A204.1 (cell line): ENCODE results near the gene BPIFB6.

Source experiments
- FAIRE-seq: peaks from 2 replicates; lab custom pipeline; 2012; peaks lifted over from hg19 to GRCh38; lab: Jason Lieb, UNC

The BPIFB6 gene

GRCh38 chr20:33016581-33017109 is 14.8 kb upstream of the BPIFB6 start:
- FAIRE-seq, result no peak

GRCh38 chr20:33017542-33017941 is 13.9 kb upstream of the BPIFB6 start:
- FAIRE-seq, result no peak

GRCh38 chr20:33018169-33018931 is 13.1 kb upstream of the BPIFB6 start:
- no peak for FAIRE-seq

- no peak for FAIRE-seq
These were observed 11.8 kb upstream of the BPIFB6 start for GRCh38 chr20:33019465-33020277.

GRCh38 chr20:33020278-33021161 is 10.9 kb upstream of the BPIFB6 start:
- FAIRE-seq, result no peak

GRCh38 chr20:33021879-33022278 is 9.6 kb upstream of the BPIFB6 start:
- FAIRE-seq, result no peak

GRCh38 chr20:33022289-33022688 is 9.2 kb upstream of the BPIFB6 start:
- FAIRE-seq, result no peak

GRCh38 chr20:33022694-33023438 is 8.6 kb upstream of the BPIFB6 start:
- FAIRE-seq, result no peak

GRCh38 chr20:33023439-33024242 is 7.8 kb upstream of the BPIFB6 start:
- no peak for FAIRE-seq

- no peak for FAIRE-seq
These were observed 7.2 kb upstream of the BPIFB6 start for GRCh38 chr20:33024243-33024560.

GRCh38 chr20:33024609-33025317 is 6.7 kb upstream of the BPIFB6 start:
- FAIRE-seq, result no peak

- no peak for FAIRE-seq
These were observed 6.1 kb upstream of the BPIFB6 start for GRCh38 chr20:33025318-33025876.

- no peak for FAIRE-seq
These were observed 5.2 kb upstream of the BPIFB6 start for GRCh38 chr20:33026072-33026778.

GRCh38 chr20:33026779-33027759 is 4.4 kb upstream of the BPIFB6 start:
- no peak for FAIRE-seq

GRCh38 chr20:33027769-33028751 is 3.4 kb upstream of the BPIFB6 start:
- no peak for FAIRE-seq

GRCh38 chr20:33028875-33029274 is 2.6 kb upstream of the BPIFB6 start:
- no peak for FAIRE-seq

GRCh38 chr20:33030076-33030475 is 1.4 kb upstream of the BPIFB6 start:
- FAIRE-seq, result no peak
